HFF-Myc (cell line): Measurements from ENCODE around the gene VANGL1.
A peak's percentile ranks its signal among the peaks of the same experiment; 100 is the strongest.

ENCODE experiments used
- DNase-seq: peaks from one replicate; pipeline ENCODE4 v3.0.0-alpha.2; 2011; ENCODE audit warnings: low read depth; ENCODE audit errors: extremely low read depth
- H3K4me3 ChIP-seq: replicated peaks from 2 replicates; pipeline ENCODE4 v1.5.1; 2011; ENCODE audit warnings: low read depth, mild to moderate bottlenecking, control low read depth, low read length
- CTCF ChIP-seq: IDR thresholded peaks from 2 replicates; pipeline ENCODE4 v1.5.1; 2012; ENCODE audit warnings: mild to moderate bottlenecking, low read depth, low read length, control low read depth; ENCODE audit errors: missing control alignments

Gene VANGL1

GRCh38 chr1:115727706-115728249 lies 86.0 kb downstream of the VANGL1 start:
- peak; percentile 84 for DNase-seq
- no peak for TF ChIP-seq CTCF
- no peak overlapping the region for H3K4me3 ChIP-seq

- no peak overlapping the region for H3K4me3 ChIP-seq
- no peak for TF ChIP-seq CTCF
- no peak for DNase-seq
These were observed 86.6 kb downstream of the VANGL1 start for GRCh38 chr1:115728341-115728740.

DNA sequence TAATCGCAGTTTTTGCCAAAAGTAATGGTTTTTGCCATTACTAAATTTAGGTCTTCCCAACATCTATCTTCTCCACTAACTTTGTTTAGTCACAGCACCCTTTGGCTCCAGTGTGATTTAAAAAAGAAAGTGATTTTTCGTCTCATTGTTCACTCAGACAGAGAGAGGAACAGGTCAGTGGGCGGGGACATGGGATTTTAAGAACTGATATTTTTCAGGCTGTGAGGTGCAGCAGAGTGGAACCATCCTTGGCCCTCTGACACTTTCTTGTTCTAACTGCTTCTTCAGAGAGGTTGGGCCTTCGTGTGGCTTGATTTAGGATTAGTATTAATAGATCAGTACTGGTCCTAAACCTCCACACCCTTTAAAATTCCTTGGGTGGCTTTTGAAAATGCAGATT lies 88.0 kb downstream of the VANGL1 start:
- no peak overlapping the region for H3K4me3 ChIP-seq
- no peak for DNase-seq
- TF ChIP-seq CTCF: no peak

DNA sequence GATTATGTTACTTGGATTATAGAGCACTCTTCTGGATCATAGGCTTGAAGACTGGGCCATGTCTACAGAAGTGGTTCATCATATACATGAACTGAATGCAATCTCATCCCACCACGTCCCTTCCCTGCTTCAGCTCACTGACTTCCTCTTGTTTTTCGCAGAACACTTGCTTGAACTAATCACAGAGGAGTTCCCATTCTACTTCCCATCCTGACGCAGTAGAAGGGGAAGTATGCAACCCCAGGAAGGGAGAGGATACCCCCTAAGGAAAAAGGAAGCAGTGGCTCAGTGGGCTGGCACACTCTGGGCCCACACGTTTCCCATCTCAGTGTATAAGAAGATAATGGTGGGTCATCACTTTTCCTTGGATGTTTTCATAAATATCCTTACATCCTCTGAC lies 90.5 kb downstream of the VANGL1 start:
- no peak for DNase-seq
- no peak for TF ChIP-seq CTCF
- no peak overlapping the region for H3K4me3 ChIP-seq

GRCh38 chr1:115740811-115741210 lies 99.0 kb downstream of the VANGL1 start:
- no peak for DNase-seq
- no peak overlapping the region for H3K4me3 ChIP-seq
- no peak for TF ChIP-seq CTCF

GRCh38 chr1:115744646-115745275 lies 103.0 kb downstream of the VANGL1 start:
- DNase-seq: no peak
- H3K4me3 ChIP-seq: no peak overlapping the region
- TF ChIP-seq CTCF: no peak
